Measurements from ENCODE around the gene RPN1. TPM values are rescaled to one million over a fixed set of nuclear protein-coding genes. Genes with fewer than 3 reads are reported as not detected.

Gene RPN1
- total and polyA plus RNA-seq, 2 experiments from 2014 or later: 419 to 422 TPM

- H4K20me1 ChIP-seq (ENCODE audit: insufficient read depth, poor library complexity, severe bottlenecking): no peaks in the 10 kb centered on the region
- WGBS (ENCODE audit: low lambda C conversion rate, missing lambda C conversion rate): 40% methylated on average over 2 of the region's 2 CpGs
- no peaks in the 10 kb centered on the region for H3K9me3 ChIP-seq (ENCODE audit: low read depth)
- no peaks in the 10 kb centered on the region for H3K79me2 ChIP-seq
- H3K27ac ChIP-seq: no peak overlapping the region
- H3K36me3 ChIP-seq (replicated peaks; ENCODE audit: insufficient read depth, low read depth): no peaks in the 10 kb centered on the region
- H2AFZ ChIP-seq: no peak overlapping the region
- no peak overlapping the region for H3K4me3 ChIP-seq
- H3K4me2 ChIP-seq: no peak overlapping the region
- H3K27me3 ChIP-seq: no peaks in the 10 kb centered on the region
- DNase-seq (ENCODE audit: low spot score): no peak
- no peak for TF ChIP-seq CTCF (IDR thresholded peaks at IDR 0.05; ENCODE audit: poor library complexity)
- TF ChIP-seq EZH2phosphoT487 (IDR thresholded peaks at IDR 0.05; ENCODE audit: low read depth, severe bottlenecking, unreplicated experiment): no peak
- TF ChIP-seq EZH2 (IDR thresholded peaks at IDR 0.05; ENCODE audit: borderline replicate concordance): no peak
- H3K4me1 ChIP-seq (ENCODE audit: insufficient read depth): no peaks in the 10 kb centered on the region
- no peaks in the 10 kb centered on the region for H3K9me2 ChIP-seq (replicated peaks; ENCODE audit: insufficient read depth)
These were observed 43.1 kb upstream of the RPN1 start for GRCh38 chr3:128693696-128694095.

GRCh38 chr3:128689060-128689459 is 38.4 kb upstream of the RPN1 start:
- Histone ChIP-seq H3K9me2 (replicated peaks; ENCODE audit: insufficient read depth) (no peaks in the 10 kb centered on the region), H2AFZ (no peak overlapping the region), H4K20me1 (ENCODE audit: insufficient read depth, poor library complexity, severe bottlenecking) (no peaks in the 10 kb centered on the region), H3K4me1 (ENCODE audit: insufficient read depth) (no peaks in the 10 kb centered on the region), H3K4me3 (no peak overlapping the region), H3K27me3 (no peaks in the 10 kb centered on the region), H3K4me2 (no peak overlapping the region), H3K9me3 (ENCODE audit: low read depth) (no peaks in the 10 kb centered on the region), H3K27ac (no peak overlapping the region), H3K36me3 (replicated peaks; ENCODE audit: insufficient read depth, low read depth) (no peaks in the 10 kb centered on the region), H3K79me2 (no peaks in the 10 kb centered on the region)
- DNase-seq (ENCODE audit: low spot score): no peak
- 95% methylated on average over 5 of the region's 5 CpGs for WGBS (ENCODE audit: low lambda C conversion rate, missing lambda C conversion rate)
- no peak for TF ChIP-seq EZH2phosphoT487 (IDR thresholded peaks at IDR 0.05; ENCODE audit: low read depth, severe bottlenecking, unreplicated experiment)
- no peak for TF ChIP-seq EZH2 (IDR thresholded peaks at IDR 0.05; ENCODE audit: borderline replicate concordance)
- no peak for TF ChIP-seq CTCF (IDR thresholded peaks at IDR 0.05; ENCODE audit: poor library complexity)

GRCh38 chr3:128686465-128686864 is 35.8 kb upstream of the RPN1 start:
- Histone ChIP-seq H3K27ac (no peak overlapping the region), H3K4me1 (ENCODE audit: insufficient read depth) (no peaks in the 10 kb centered on the region), H2AFZ (no peak overlapping the region), H4K20me1 (ENCODE audit: insufficient read depth, poor library complexity, severe bottlenecking) (no peaks in the 10 kb centered on the region), H3K79me2 (peaks cover 3% of the 10 kb centered on the region), H3K4me2 (no peak overlapping the region), H3K27me3 (no peaks in the 10 kb centered on the region), H3K9me2 (replicated peaks; ENCODE audit: insufficient read depth) (no peaks in the 10 kb centered on the region), H3K4me3 (no peak overlapping the region), H3K36me3 (replicated peaks; ENCODE audit: insufficient read depth, low read depth) (no peaks in the 10 kb centered on the region), H3K9me3 (ENCODE audit: low read depth) (no peaks in the 10 kb centered on the region)
- TF ChIP-seq EZH2phosphoT487 (IDR thresholded peaks at IDR 0.05; ENCODE audit: low read depth, severe bottlenecking, unreplicated experiment) (no peak), EZH2 (IDR thresholded peaks at IDR 0.05; ENCODE audit: borderline replicate concordance) (no peak), CTCF (IDR thresholded peaks at IDR 0.05; ENCODE audit: poor library complexity) (no peak)
- WGBS (ENCODE audit: low lambda C conversion rate, missing lambda C conversion rate): 96% methylated on average over 8 of the region's 8 CpGs
- DNase-seq (ENCODE audit: low spot score): no peak
